Measurements from ENCODE around the gene SLC10A3.
A peak's percentile ranks its signal among the peaks of the same experiment; 100 is the strongest.

The SLC10A3 gene, protein sequence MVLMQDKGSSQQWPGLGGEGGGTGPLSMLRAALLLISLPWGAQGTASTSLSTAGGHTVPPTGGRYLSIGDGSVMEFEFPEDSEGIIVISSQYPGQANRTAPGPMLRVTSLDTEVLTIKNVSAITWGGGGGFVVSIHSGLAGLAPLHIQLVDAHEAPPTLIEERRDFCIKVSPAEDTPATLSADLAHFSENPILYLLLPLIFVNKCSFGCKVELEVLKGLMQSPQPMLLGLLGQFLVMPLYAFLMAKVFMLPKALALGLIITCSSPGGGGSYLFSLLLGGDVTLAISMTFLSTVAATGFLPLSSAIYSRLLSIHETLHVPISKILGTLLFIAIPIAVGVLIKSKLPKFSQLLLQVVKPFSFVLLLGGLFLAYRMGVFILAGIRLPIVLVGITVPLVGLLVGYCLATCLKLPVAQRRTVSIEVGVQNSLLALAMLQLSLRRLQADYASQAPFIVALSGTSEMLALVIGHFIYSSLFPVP

DNA sequence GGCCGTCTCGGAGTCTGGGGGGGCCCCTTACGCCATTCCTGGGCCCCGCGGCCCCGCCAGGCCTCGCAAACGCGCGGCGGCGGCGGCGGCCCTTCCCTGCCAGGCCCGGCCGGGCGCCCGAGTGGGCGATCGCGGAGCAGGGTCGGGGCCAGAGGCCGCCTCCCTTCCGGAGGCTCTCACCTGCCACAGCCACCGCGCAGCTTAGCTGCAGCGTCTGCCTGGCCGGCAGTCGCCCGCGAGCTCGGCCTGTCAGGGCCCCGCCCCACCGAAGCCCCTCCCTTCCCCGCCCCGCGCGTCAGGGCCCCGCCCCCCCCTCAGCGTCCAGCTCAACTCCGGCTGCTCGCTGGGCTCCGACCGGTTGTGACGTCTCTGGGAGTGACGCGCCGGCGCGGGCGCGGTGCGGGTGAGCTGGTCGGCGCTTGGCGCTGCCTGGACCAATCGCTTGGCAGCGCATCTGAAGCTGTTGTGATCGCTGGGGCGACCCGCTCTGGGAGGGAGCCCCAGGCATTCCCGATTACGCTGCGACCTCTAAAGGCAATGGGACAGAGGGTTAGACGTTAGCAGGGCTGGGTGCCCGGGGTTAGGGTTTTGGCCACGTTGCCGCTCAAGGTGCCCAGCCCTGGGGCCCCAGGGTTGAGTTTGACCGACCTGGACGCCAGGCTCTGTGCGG is at the start of gene SLC10A3:
TSS of gene SLC10A3 (minus strand) at position 216 of the 670 bp plus-strand sequence. CDS start 1,689 bp downstream, outside the sequence.
- peak; percentile 87 for DNase-seq

DNA sequence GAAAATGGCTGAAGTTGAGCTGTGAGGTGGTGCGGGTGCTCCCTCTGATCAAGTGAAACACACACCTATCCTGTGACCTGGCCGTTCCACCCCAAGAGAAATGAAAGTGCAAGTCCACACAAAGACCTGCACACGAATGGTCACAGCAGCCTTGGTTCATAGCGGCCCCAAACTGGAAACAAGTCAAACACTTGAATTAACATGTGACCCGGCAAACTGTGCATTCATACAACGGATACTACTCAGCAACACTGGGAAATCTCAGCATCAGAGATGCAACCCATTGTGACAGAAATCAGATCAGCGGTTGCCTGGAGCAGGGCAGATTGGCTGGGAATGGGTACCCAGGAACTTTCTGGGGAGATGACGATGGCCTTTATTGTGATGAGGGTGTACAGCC is 48.6 kb upstream of the SLC10A3 start:
- DNase-seq = no peak

DNA sequence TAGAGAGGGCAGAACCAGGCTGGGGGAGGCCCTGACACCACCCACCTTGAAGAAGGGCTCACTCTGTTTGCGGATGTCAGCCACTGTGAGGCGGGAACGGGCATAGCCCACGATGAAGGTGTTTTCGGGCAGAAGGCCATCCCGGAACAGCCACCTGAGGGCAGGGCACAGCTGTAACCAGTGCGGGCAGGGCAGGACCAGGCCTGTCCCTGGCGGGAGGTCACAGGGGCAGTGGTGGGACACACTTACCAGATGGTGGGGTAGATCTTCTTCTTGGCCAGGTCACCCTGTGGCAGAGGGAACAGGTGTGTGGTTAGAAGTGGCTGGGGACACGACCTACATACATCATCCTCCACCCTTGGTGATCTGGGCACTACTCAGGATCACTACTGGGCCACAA is 45.5 kb upstream of the SLC10A3 start:
- no peak for DNase-seq

DNA sequence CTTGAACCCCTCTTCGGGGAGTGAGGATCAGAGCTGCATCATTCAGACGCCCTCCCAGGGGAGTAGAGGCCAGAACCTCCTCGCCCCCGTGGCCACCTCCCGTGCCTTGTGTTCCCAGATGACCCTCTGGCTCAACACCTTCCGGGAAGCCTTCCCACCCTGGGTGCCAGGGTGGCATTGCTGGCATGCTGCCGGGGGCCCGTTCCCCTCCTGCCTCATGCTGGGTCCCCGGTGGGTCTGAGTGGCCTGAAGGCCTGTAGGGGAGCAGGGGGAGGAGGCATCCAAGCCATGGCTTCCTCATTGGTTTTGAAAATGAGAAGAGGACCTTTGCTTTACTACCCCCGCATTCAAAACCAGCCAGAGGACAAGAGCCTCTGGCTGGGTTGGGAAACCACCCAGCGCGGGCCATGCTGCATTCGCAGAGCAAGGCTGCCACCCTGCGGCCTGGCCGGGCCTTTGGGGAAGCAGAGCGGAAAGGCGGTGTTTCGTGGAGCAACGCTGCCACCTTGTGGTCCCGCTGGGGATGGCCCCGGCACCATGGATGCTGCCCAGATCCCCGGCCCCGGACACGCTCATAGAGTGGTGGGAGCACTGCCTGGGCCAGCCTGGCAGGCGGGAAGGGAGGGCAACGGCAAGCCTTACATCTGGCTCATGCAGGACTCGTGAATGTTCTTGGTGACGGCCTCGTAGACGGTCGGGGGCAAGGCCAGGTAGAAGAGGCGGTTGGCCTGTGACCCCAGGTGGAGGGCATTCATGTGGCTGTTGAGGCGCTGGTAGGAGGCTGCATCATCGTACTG is 44.3 kb upstream of the SLC10A3 start:
- DNase-seq = peak; percentile 96

DNA sequence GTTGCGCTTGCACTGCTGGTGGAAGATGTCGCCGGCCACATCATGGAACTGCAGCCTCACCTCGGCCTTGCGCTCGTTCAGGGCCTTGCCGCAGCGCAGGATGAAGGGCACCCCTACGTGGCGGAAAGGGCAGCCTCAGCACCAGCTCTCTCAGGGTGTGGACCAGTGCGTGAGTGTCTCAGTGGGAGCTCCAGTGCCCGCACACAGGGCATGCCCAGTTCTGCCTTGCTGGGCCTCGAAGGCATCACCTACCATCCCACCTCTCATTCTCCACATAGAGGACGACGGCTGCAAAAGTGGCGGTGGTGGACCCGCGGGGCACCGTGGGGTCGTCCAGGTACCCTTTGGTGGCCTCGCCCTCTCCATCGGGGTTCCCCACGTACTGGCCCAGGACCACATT is 42.3 kb upstream of the SLC10A3 start:
- no peak for DNase-seq

DNA sequence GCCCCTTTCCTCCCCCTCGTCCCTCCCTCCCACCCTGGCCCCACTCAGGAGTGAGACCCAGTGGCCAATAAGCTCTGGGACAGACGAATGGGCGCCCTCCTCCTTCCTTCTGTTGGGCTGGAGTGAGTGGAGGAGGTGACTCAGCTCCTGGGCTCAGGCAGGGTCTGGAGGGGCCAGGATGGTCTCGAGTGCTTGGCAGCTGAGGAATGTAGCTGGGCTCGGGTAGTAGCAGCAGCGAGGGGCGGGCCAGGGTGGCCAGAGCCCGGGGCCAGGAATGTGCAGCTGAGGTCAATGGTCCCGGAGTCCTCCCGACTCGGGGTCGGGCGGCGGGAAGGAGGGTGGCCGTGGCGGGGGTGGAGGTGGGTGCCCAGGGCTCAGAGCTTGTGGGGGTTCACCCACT is 41.2 kb upstream of the SLC10A3 start:
- no peak for DNase-seq

DNA sequence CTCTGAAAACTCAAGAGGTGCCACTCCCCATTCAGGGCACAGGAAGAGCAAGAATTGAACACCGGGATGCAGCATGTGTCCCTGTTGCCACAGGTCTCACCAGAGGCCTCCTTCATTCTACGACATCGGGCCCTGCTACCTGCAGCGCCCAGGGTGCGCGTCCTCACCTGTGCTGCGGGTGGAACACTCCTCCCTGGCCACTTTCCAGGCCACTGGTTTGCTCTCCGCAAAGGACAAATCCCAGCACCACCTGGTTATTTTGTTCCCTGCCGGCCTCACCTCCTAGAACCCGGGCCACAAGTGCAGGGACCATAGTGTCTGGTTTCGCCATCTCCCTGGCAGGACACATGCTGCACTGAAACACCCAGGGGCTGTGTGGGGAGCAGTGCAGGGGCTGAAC is 39.9 kb upstream of the SLC10A3 start:
- no peak for DNase-seq

DNA sequence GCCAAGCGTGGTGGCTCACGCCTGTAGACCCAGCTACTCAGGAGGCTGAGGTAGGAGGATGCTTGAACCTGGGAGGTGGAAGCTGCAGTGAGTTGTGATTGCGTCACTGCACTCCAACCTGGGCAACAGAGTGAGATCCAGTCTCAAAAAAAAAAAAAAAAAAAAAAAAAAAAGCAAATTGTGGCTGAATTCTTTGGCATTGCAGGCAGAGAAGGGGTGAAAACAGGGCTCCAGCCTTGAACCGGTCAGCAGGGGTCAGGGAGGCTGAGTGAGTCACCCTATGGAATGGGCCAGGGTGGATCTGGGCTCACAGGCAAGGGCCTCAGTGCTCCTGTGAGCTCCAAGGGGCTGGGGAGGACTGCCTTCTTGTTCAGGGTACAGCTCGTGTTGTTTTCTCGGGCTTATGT is 38.8 kb upstream of the SLC10A3 start:
- DNase-seq = no peak

DNA sequence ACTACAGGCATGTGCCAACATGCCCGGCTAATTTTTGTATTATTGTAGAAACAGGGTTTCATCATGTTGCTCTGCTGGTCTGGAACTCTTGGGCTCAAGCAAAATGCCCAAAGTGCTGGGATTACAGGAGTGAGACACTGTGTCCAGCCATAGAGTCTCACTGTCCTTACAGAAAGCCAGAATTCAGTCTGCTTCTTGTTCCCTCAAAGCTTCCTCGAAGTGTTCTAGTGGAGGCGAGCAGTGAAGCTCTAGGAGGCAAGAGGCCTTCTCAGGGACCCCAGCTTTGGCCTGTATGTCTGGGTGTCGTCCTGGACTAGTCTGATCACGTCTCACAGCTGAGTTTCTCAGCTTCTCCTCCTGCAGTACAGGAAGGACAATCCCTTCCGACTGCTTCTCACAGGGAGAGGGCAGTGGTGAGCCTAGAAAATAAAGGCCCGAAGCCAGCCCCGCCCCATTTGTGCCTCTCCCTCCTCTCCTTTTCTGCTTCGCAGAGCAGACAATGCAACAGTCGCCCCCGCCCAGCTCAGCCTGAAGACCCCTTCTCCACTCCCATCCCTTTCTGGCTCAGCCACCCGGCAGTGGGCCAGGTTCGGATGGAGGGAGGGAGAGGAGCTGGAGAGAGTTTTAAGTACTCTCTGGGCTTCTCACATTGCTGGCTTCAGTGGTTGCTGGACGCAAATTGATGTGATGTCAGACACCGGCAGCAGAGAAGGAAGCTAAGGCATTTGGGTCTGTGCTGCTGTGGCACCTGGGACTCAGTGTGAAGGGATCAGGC is 36.7 kb upstream of the SLC10A3 start:
- peak; percentile 62 for DNase-seq

DNA sequence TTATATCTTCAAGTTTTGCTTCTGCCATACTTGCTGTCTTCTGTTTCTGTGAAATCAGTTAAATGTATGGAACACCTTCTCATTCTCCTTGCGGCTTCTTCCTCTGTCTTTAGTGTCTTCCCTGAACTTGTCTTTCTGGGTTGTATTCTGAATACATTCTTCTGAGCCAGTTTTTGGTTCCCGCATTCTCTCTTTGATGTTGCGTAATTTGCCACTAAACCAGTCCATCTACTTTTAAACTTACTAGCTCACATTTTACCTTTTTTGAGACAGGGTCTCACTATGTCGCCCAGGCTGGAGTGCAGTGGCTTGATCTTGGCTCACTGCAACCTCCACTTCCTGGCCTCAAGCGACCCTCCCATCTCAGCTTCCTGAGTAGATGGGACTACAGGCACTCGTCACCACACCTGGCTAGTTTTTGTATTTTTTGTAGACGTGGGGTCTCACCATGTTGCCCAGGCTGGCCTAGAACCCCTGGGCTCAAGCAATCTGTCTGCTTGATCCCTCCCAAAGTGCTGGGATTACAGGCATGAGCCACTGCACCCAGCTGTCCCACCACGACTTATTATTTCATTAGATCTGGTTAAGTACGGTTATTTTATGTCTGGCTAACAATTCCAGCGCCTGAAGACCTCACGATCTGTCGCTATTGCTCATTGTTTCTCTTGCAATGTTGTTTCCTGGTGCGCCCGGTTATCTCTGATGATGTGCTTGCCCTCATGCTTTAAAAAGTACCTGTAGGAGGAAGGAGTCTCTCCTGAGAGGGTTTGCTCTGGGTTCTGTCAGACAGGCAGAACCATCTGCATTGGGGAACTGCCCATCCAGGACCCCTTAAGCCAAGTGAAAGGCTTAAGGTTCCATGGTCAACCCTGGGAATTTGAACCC is 35.4 kb upstream of the SLC10A3 start:
- no peak for DNase-seq

DNA sequence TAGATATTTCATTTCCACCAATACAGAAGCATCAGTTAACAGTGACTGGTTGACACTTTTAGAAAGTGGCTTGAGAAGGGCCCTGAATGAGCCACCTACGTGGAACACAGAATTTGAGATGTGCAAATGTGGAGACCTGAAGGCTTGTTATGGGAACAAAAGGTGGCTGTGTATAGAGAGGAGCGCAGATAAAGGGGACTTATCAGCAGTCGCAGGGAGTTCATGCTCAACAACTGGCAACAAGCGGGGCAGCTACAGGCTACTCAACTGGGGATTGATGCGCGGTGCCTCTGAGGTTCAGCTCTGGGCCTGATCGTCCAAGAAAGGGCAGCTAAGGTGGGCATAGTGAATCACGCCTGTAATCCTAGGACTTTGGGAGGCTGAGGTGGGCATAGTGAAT is 29.0 kb upstream of the SLC10A3 start:
- no peak for DNase-seq

DNA sequence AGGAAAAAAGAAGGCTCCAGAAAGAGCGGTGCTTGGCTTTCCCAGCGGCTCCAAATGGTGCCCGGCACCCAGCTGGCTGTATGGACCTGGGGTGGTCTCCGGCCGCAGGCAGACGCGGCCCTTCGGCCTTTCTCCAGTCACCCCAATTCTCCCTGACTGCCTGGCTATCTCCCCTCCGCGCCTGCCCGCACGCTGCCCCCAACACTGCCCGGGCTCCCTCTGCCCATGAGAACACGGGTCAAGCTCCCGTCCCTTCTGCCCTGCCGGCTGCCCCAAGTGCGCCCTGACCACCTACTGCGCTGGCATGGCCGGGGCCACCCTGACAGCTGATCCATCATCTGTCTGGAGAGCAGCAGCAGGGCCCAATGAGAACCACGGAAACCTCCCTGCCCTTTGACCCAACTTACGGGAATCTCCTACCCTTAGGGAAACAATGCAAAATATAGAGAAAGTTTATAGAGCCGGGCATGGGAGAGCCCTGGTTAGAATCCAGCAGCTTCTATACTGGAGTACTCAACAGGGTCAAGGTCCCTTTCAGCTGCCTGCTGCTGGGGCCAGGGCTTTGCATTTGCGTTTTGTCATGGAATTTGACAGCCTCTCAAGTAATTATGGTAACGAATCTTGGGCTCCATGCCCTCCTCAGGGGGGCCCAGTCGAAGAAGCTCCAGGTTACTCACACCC is 26.8 kb upstream of the SLC10A3 start:
- DNase-seq = no peak

DNA sequence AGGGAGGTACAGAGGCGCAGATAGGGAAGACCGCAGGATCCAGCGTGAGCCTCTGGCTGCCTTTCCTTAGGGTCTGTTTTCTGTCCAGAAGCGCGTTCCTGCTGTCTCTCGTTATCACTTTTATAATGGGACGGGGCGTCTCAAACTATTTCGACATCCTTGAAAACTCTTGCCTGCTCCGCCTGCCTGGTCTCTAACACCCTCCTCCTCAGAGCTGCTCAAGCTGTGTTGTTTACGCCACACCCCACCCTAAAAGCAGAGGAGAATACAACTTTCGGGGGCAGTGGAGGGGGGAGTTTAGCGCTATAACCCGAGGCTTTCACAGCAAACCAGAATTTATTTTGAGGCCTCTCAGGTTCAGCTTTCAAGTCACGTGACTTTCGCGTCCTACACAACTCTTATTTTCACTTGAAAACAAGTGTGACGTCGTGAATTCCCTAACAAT is 26.2 kb upstream of the SLC10A3 start:
- no peak for DNase-seq

DNA sequence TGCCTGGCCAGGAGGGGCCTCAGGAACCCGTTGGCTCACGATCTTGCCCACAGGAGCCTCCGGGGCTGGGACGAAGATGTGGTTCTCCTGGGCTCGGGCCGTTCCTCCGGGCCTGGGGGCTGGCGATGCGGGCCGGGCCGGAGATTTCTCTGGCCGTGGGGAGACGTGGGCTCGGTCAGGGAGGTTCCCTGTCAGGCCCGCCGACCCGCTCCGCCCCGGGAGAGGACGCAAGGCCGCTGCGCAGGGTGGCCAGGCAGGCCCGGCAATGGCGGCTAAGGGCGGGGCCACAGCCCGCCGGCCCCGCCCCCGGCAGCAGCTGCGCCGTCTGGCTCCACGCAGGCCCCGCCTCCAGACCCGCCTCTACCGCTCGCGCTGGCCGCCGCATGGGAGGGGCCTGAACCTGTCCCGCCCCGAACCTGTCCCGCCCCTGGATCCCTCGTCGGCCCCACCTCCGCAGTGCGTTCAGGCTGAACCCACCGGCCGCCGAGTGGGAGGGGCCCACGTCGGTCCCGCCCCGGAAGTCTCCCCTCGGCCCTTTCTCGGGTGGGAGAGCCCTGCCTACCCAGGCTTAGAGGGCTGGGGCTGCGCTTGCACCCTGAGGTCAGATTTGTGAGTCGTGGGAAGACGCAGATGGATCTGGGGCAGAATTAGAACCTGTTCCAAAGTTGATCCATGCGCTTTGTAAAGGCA is 25.7 kb upstream of the SLC10A3 start, which contains the start of gene FAM3A:
TSS of gene FAM3A (minus strand) at position 267 of the 690 bp plus-strand sequence. CDS start 460 bp downstream, outside the sequence.
- DNase-seq = peak; percentile 94

DNA sequence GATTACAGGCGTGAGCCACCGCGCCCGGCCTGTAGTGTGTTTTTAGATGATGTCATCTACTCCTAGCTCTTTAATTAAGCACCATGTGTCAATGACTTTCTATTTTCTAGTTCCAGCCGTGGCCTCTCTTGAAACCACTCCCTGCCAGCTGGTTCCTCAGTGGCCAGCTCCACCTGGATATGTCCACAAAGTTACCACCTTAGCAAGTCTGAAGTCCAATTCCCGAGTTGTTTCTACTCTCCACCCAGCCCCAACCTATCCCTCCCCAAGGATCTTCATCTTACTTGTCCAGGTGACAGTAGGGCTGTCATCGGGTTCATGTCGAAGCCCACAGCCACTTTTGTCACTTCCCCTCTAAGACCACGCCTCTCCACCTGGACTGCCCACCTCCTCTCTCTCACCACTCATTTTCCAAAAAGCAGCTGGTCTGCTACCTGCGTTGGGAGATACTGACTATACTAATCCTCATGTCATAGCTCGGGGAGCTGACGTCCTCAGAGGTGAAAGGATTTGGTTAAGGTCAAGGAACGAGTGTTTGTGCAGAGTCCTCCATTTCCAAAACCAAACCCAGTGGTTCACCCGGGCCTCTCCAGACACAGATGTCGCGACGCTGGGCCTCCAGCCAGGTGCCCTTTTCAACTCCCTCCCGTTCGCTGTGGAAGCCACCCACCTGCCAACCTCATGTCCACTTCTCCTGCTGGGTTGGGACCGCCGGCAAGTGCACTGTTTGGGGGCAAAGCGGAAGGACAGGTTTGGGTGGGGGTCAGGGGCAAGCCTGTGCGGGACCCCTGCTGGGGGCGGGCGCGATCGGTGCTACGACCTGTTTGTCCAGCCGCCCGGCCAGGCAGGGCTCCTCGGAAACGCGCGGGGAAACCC is 24.9 kb upstream of the SLC10A3 start:
- no peak for DNase-seq

DNA sequence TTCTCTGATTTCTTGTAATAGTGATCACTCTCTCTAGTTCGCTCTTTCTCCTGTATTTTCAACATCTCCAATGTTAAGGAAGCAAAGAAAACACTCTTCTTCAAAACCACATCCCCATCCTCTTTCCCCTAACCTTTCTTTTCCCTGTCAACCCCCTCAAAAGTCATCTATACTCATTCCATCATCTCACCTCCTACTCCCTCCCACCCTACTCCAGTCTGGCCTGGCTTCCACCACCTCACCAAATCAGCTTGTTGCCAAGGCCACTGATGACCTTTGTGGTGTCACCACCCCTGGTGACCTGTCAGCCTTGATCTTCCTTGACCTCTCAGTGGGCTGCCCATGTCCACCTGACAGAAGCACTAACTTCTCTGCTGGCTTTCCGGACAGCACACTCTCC is 23.3 kb upstream of the SLC10A3 start:
- no peak for DNase-seq

DNA sequence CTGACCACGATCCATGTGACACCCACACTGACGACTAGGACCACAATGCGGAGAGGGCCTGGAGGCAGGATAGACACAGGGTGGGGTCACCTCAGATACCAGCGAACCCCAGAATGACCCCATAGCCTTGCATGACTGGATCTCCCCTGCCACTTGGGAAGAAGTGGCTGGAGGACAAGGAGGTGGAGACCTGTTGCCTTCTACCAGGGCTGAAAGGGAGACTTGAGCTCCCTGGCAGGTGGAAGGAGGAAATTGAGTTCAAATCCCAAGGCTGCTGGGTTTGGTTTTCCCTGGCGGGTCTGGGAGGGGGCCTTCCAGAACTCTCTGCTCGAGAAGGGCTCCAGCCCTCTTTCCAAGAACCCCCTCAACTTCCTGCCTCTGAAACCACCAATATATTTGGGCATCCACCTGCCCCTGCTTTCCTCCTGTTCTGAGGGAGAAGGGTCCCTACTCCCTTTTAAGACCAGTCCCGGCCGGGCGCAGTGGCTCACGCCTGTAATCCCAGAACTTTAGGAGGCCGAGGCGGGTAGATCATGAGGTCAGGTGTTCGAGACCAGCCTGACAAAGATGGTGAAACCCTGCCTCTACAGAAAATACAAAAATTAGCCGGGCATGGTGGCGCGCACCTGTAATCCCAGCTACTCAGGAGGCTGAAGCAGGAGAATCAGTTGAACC is 22.6 kb upstream of the SLC10A3 start:
- no peak for DNase-seq

DNA sequence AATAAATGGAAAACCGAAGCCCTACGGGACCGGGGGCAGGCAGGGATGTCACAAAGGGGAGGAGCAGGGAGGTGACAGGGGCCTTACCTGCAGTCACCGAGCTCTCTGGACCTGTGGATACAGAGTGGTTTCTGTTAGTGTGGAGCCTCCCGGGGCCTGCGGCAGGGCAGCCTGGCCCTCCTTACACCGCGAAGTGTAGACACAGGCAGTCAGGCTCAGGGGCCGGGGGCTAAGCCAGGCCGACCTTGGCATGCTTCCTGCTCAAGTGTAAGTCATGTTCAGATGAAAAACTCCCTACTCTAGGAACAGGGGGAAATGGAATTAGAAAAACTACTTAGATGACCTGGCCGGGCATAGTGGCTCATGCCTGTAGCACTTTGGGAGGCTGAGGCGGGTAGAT is 21.3 kb upstream of the SLC10A3 start:
- DNase-seq = no peak

DNA sequence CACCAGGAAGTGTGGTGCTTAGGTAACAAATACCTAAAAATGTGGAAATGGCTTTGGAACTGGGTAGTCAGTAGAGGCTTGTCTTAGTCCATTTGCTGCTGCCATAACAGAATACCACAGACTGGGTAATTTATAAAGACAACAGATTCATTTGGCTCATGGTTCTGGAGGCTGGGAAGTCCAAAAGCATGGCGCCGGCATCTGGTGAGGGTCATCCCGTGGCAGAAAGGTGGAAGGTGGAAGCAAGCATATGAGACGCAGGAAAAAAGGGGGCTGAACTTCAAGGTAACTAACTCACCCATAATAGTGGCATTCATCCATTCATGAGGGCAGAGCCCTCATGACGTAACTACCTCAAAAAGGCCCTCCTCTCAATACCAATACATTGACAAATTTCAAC is 19.0 kb upstream of the SLC10A3 start:
- no peak for DNase-seq

Data from activated T-cell treated with anti-CD3 and anti-CD28 coated beads, Interleukin-2, amount 50 U/mL, for 1 hour (primary cell).